ENCODE measurements around the gene HERC3.

The HERC3 gene

DNA sequence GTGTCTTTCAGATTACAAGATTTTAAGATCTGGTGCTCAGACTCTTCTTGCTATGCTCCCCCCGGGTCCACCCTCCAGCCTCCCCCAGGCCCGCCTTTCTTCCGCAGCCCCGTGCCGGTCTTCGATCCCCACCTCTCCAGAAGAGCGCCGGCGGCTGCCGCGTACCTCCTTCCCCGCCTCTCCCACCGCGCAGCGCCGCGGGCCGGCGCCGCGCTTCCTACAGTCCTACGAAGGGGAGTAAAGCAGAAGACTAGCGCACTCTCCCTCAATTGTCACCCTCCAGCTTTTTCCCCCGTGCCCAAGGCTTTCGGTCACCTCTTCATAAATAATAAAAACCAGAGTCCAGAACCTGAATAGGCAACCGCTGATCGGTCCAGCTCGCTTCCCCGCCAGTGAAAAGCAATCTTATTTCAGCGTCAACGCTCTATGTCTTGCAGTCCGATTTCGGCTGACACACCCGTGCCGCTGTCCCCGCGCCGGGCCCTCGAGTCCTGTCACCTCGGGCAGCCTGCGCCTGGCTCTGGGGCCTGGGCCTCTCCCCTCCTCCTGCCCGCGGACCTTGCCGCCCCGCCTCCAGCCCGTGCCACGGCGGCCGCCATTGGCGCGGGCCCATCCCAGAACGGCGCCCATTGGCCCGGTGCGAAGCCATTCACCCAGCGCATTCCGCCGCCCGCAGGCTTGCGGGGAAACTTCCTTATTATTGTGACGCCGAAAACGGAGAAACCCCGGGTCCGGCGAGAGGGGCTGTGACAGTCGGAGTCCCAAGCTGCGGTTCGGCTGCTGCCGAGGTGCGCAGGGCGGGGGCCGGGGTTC, at the start of gene HERC3:
HERC3 (plus strand) TSS at position 694 of the 813 bp plus-strand sequence. CDS start 13,344 bp downstream, outside the sequence.
- peak; percentile 87 for DNase-seq

DNA sequence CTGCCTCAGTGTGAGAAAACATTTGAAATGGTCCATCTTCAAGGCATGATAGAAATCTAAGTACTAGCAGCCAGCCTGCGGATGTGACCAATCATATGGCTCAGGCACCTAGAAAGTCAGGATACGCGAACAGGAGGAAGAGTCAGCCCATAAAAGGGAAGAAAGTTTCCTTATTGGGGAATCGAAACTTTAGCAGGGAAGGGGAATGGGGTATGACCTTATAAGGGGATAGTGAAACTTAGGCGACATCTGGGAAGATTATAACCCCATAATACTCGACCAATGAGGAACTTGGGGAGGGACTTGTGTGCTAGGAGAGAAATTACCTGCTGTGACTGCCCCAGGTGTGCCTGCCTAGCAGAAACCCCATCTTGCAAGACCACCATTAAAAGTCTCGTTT, 42.5 kb upstream of the HERC3 start:
- DNase-seq, result no peak

DNA sequence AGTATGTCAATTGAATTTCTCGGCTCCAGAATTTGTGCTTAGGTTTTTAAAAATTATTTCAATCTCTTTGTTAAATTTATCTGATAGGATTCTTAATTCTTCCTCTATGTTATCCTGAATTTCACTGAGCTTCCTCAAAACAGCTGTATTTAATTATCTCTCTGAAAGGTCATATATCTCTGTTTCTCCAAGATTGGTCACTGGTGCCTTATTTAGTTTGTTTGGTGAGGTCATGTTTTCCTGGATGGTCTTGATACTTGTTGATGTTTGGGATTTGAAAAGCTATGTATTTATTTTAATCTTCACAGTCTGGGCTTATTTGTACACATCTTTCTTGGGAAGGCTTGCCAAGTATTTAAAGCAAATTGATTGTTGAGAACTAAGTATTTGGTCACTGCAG, 24.7 kb upstream of the HERC3 start:
- DNase-seq, result no peak

DNA sequence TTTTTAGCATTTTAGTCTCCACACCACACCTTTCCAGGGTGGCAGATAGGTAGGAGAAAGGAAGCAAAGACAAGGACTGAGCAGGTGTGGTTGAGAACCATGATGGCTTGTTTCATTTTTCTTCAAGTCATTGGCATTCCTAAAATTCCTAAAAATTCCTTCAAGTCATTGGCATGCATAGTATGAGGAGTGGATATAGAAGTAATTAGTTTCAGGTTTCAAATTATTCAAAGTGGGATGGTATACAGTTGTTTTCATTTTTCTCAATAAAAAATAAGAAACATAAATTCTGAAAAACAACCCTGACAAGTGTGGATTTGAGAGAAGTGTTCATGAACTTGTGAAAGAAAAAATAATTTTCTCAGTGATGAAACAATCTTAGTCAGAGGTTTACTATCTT, 22.3 kb upstream of the HERC3 start:
- DNase-seq, result no peak

DNA sequence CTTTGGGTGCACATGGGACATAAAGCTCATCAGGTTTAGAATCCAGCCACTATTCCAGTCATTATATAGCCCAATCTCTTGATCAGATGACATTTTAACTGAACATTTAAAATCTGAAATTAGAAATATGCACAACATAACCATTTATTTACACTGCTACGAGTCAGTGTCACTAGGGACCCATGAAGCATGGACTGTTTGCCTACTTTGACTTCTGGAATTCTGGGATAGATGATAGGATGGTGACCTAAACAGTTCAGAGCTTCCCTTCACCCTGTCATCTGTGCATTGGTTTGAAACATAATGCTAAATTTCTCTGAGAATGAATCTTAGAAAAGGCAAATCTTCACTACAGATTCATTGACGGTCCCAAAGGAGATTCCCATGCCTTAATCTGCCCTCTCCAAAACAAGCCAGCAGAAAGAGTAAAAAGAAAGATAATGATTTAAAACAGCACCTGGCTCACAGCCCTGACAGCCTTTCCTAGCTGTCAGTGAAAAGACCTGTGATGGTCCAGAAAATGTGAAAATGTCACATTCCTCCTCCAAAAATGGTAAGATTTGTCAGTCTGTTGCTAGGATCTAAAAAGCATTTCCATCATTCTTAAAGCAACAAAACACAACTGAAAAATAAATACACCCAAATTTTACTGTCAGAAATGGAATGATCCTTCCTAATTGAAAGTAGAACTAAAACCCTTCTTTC, 18.9 kb upstream of the HERC3 start:
- no peak for DNase-seq

DNA sequence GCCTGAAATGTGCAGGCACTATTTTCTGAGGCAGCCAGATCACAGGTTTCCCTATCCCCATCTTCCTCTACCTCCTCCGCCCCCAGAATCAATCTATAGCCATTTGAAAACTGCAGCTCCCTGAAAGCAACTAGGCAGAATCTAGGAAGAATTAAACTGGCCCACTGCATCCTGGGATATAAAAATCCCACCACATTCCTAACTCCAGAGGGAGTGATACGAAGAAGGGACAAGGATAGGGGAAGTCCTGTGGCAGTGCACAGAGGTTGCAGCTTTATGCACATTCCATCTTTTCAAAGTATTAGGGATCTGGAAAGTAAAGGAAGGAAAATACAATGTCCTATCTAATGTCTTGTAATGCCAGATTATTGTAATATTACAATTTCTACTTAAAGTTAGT, 18.3 kb upstream of the HERC3 start:
- DNase-seq, result no peak

- no peak for DNase-seq
Measured at GRCh38 chr4:88575186-88575585, 17.1 kb upstream of the HERC3 start.

DNA sequence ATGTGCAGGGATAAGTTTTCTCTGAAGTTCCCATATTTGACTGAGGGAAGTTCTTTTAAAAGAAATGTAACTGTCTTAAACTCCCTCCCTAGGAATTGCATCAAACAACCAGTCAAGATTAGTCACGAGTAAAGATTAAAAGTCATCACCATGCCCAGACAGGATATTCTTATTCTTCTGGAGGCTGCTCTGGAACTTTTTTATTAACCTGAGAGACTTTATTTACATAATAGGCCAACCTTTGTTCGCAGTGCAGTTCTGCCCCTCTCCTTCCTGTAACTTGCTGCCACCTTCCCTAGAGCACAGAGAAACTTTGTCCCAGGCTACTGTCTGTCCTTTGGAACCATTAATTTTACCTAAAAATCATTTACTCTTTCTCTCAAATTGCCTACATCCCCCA, 9.8 kb upstream of the HERC3 start:
- DNase-seq, result no peak

DNA sequence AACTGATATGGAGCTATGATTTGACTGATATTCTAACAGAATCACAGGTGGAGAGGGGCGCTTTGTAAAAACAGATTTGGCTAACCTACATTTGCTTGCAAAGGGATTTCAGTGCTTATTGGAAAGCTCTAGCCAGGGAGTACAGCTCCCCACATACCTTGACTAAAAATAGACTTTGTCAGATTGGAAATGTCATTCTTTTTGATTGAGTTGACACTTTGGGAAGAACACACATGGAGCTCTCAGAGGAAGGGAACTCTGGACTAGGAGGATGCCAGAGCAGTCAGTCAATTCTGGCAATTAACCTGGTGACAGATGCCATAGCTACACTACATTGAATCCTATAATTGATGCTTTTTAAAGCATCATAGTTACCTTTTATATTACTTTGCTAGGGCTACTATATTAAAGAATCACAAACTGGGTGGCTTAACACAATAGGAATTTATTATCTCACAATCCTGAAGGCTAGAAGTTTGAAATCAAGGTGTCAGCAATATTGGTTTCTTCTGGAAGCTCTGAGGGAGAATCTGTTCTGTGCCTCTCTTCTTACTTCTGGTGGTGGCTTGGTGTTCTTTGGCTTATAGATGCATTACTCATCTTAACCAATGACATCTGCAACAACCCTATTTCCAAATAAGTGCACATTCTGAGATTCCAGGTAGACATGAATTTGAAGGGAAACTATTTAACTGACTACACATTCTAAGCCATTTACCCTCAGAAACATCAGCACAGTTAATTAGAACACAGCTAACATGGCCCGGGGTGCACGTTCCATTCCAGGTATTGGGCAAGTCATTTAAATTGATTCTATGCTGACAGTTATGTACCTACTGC, 8.4 kb upstream of the HERC3 start:
- no peak for DNase-seq

GRCh38 chr4:88584471-88584900, 7.8 kb upstream of the HERC3 start:
- DNase-seq, result no peak

DNA sequence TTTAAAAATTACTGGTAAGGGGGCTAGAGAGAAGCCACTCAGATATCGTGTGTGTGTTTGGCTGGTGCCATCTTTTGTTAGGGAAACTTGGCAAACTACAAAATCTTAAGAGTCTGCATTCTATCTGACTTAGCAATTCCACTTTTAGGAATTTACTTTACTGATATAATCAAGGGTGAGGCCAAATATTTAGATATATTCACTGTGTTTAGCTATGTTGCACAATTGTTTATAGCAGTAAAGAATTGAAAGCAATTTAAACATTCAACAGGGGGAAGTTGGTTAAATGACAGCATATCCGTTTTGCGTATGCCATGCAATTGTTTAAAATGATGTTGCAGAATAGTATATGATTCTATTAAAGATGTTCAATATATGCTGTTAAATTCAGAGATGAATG, 6.4 kb upstream of the HERC3 start:
- DNase-seq, result no peak

DNA sequence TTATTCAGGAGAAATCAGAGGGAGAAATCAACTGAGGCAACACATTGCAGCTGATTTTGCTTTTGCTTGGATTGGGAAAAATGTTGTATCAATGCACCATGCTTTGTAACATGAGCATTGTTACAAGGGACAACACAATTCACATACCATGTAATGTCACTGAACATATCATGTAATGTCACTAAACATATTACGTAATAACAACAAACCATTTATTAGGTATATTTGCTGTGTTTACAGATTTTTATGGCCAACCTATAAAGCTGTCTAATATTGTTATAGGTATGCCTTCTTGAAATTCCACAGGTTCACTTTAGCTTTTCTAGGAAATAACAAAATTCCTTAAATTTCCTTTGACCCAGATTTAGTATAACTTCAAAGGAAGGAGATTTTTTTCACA, 5.0 kb upstream of the HERC3 start:
- no peak for DNase-seq

GRCh38 chr4:88592600-88593448, 544 bp downstream of the HERC3 start:
- peak; percentile 84 for DNase-seq

DNA sequence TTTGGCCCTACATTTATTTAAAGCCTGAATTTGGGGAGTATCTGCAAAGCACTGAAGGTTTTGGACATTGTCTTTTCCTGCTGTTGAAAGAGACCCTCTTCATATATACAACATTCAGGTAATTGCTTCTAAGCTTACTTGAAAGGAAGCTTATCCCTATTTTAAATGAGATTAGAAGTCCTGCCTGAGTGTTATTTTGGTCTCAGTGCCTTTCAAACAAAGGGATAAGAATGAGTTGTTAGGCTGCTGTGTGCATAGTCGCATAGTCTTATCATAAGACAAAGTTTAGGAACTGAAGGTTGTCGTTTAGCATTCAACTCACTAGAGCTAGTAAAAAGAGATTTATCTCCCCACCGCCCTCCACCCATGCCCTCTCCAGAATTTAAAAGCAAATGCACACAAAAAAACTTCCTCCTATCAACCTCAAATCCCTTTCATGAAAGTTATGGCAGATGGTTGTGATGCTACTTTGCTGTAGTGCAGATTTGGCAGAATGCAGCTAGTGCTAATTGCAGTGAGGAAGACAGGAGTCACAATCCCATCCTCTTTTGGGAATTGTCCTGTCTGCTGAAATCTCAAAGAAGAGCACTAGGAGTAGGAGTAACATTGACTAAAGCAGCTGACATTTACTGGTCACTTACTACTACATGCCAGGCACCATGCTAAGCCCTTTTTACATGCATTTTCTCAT, 5.8 kb downstream of the HERC3 start:
- no peak for DNase-seq

GRCh38 chr4:88599298-88599697, 7.0 kb downstream of the HERC3 start:
- DNase-seq, result no peak

DNA sequence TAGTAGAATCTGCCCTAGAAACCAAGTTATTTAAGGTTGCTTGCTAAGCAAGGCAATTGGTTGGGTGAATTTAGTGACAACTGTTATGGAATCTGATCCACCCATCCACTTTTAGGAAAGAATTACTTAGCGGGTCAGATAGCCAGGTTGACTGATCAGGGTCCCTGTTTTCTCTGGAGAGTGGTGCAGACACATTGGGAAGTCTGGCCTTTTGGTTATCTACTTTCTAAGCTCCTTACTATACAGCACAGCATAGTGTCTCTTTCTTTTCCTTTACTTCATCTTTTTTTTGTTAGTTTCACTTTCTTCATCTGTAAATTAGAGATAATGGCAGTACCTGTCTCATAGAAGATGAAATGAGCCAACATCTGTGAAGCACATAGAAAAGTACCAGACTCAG, 7.4 kb downstream of the HERC3 start:
- DNase-seq, result no peak

DNA sequence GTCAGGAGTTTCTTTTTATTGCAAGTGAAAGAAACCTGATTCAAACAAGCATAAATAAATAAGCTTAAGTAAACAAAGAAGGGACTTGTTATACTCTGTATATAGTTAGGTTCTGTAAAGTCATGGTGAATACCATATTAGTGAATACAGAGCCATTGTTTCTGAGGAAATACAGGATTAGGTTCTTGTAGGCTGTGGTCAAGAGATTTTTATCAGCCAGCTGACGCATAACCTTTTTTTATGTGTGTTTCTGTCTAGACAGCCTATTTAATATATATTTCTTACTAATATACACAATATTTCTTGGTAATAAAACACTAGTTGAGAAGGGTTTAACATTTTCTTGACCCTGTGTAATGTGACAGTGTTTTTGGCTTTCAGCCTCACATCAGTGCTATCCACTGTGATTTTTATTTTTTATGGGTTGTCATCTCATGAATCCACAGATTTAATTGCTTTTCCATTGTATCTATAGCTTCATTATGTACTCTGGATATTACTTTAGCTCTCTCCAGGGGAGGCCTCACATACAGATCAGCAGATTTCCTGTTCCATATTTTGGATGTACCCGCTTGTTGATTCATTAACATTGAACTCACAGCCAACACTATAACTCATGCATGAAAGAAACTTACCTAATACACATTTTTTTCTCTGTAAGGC, 8.0 kb downstream of the HERC3 start:
- no peak for DNase-seq

- no peak for DNase-seq
Measured at GRCh38 chr4:88604978-88605678, 12.8 kb downstream of the HERC3 start.

- DNase-seq, result no peak
Measured at GRCh38 chr4:88605736-88606135, 13.5 kb downstream of the HERC3 start.

DNA sequence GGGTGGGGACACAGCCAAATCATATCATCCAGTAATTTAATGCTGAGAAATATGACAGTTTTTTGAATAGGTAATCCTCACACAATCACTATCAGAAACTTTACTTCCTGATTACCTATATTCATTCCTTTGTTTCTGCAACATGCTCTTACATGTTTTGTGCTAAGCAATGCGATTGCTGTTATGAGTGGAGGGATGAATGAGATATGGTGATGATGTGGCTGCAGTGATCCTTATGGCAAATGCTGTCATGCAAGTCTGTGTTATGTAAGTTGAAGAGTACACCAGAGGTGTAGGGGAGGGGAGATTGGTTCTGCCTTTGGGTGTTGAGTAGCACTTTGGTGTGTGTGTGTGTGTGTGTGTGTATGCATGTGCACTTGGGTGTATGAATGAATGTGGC, 14.6 kb downstream of the HERC3 start:
- no peak for DNase-seq

- no peak for DNase-seq
Measured at GRCh38 chr4:88609387-88609786, 17.1 kb downstream of the HERC3 start.

All from hematopoietic multipotent progenitor cell treated with erythropoietin and hydrocortisone succinate and interleukin-3 and kit ligand, for 8 days (in vitro differentiated cells).